NCI-H187 treated with DMSO at 0.1 percent for 48 hours (cell line): ENCODE measurements around the gene EEF1A2.

Source experiments
- DNase-seq: peaks from one replicate; lab custom pipeline; 2025; lab: John Stamatoyannopoulos, UW

The EEF1A2 gene

GRCh38 chr20:63498960-63499337 is at the start of gene EEF1A2:
Gene EEF1A2, minus strand, starts transcription at chr20:63499083. Its CDS starts 1,320 bp downstream, at chr20:63497763.
- DNase-seq = no peak

- no peak for DNase-seq
Measured at GRCh38 chr20:63548542-63548941, 49.7 kb upstream of the EEF1A2 start.

GRCh38 chr20:63547725-63548480 is 49.0 kb upstream of the EEF1A2 start, which contains the start of gene SRMS:
Gene SRMS, minus strand, starts transcription at chr20:63547749. Its CDS starts 286 bp downstream, at chr20:63547463.
- DNase-seq = no peak

GRCh38 chr20:63546956-63547724 is 48.3 kb upstream of the EEF1A2 start:
- no peak for DNase-seq

GRCh38 chr20:63546256-63546955 is 47.5 kb upstream of the EEF1A2 start:
- no peak for DNase-seq

- no peak for DNase-seq
Measured at GRCh38 chr20:63545814-63546213, 46.9 kb upstream of the EEF1A2 start.

GRCh38 chr20:63544958-63545516 is 46.2 kb upstream of the EEF1A2 start:
- DNase-seq = no peak

GRCh38 chr20:63544241-63544957 is 45.5 kb upstream of the EEF1A2 start:
- no peak for DNase-seq

- no peak for DNase-seq
Measured at GRCh38 chr20:63543733-63544132, 44.9 kb upstream of the EEF1A2 start.

- no peak for DNase-seq
Measured at GRCh38 chr20:63543131-63543530, 44.2 kb upstream of the EEF1A2 start.

GRCh38 chr20:63542696-63543095 is 43.8 kb upstream of the EEF1A2 start:
- DNase-seq = no peak

GRCh38 chr20:63542031-63542559 is 43.2 kb upstream of the EEF1A2 start:
- no peak for DNase-seq

GRCh38 chr20:63541371-63541770 is 42.5 kb upstream of the EEF1A2 start:
- DNase-seq = no peak

- no peak for DNase-seq
Measured at GRCh38 chr20:63540417-63541186, 41.7 kb upstream of the EEF1A2 start.

- DNase-seq = no peak
Measured at GRCh38 chr20:63539441-63540370, 40.8 kb upstream of the EEF1A2 start.

- no peak for DNase-seq
Measured at GRCh38 chr20:63539092-63539430, 40.2 kb upstream of the EEF1A2 start.

GRCh38 chr20:63538204-63539091 is 39.6 kb upstream of the EEF1A2 start:
- no peak for DNase-seq

- no peak for DNase-seq
Measured at GRCh38 chr20:63537525-63538203, 38.8 kb upstream of the EEF1A2 start.
